Small intestine (tissue), 4 donors: ENCODE data around the gene COX15. TPM values are rescaled to one million over a fixed set of nuclear protein-coding genes. Genes with fewer than 3 reads are reported as not detected.

ENCODE experiments used
- polyA plus RNA-seq, 4 donors: library from polyadenylated mRNA; stranded (reverse) in 3 of 4; unstranded in 1 of 4; fragments of 200-250 nt in 3 of 4; fragments of 120-200 nt in 1 of 4; gene quantifications; one replicate each; pipeline versions ENCODE4 v1.2.1 to v1.2.3, GENCODE V29; 2013
- donor health status: healthy with polysubstance abuse.
- donor health status: Bipolar disorder and iron deficiency.
- donor health status: healthy.

The COX15 gene
- polyA plus RNA-seq, 4 donors: 10.3 to 47.7 (median 18.5) TPM

Other genes starting within 250 kb of the COX15 start
- gene NKX2-3, start 199.2 kb downstream of the COX15 start, polyA plus RNA-seq: 10 to 100 TPM in 2 of 4 donors, 1 to 10 TPM in 1, under 1 TPM in 1; 0.67 to 17.4 (median 11.0) TPM
- 10 to 100 TPM; 31.1 to 46.1 (median 39.1) TPM for gene SLC25A28, start 111.7 kb downstream of the COX15 start, polyA plus RNA-seq
- gene ENTPD7, start 72.6 kb downstream of the COX15 start, polyA plus RNA-seq: 10 to 100 TPM in 1 of 4 donors, 1 to 10 TPM in 3; 7.3 to 48.8 (median 9.3) TPM
- gene CUTC, start 107 bp upstream of the COX15 start, polyA plus RNA-seq: 10 to 100 TPM; 21.1 to 24.3 (median 21.6) TPM
- gene ABCC2, start 50.5 kb upstream of the COX15 start, polyA plus RNA-seq: 10 to 100 TPM in 3 of 4 donors, 1 to 10 TPM in 1; 5.6 to 91.7 (median 58.6) TPM